ENCODE results near the gene WIPF1.
A peak's percentile ranks its signal among the peaks of the same experiment; 100 is the strongest.
"Not testable (repeated sequence)": the region's sequence is repeated elsewhere in the genome, so short reads cannot be mapped to it uniquely, and the experiment has no call there.

The WIPF1 gene

DNA sequence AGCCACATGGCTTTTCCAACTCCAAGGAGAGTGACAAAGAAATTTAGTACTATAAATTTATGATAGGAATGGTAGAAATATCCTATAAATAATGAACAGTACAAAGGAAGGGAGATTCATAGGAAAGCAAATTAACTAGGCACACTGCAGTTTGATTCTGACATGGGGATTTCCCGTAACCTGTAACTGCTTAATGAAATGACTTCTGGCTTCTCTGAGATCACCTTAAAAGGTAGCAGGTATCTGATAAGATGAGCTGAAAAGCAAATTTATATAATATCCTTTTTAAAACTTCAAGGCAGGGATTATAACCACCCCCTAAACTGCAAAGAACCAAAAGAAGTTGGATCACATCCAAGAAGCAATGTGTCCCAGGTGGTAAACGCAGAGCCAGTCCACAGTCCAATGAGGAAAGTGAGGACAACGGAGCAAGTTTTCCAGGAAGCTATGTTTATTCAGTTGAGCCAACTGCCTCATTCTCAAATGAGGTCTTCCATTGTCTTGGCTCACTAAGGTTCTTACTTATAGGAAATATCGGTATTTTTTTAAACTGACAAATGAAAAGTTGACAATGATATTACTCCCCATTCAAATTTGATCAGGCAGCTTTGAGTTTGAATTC, 43.0 kb downstream of the WIPF1 start:
- no peak overlapping the region for H3K4me3 ChIP-seq (ENCODE audit: low read depth, low read length)
- no peak for DNase-seq (ENCODE audit: low read depth)
- TF ChIP-seq, protein P1, sequence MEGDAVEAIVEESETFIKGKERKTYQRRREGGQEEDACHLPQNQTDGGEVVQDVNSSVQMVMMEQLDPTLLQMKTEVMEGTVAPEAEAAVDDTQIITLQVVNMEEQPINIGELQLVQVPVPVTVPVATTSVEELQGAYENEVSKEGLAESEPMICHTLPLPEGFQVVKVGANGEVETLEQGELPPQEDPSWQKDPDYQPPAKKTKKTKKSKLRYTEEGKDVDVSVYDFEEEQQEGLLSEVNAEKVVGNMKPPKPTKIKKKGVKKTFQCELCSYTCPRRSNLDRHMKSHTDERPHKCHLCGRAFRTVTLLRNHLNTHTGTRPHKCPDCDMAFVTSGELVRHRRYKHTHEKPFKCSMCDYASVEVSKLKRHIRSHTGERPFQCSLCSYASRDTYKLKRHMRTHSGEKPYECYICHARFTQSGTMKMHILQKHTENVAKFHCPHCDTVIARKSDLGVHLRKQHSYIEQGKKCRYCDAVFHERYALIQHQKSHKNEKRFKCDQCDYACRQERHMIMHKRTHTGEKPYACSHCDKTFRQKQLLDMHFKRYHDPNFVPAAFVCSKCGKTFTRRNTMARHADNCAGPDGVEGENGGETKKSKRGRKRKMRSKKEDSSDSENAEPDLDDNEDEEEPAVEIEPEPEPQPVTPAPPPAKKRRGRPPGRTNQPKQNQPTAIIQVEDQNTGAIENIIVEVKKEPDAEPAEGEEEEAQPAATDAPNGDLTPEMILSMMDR (conservative IDR thresholded peaks at IDR 0.05; ENCODE audit: low read depth, low read length) = no peak

DNA sequence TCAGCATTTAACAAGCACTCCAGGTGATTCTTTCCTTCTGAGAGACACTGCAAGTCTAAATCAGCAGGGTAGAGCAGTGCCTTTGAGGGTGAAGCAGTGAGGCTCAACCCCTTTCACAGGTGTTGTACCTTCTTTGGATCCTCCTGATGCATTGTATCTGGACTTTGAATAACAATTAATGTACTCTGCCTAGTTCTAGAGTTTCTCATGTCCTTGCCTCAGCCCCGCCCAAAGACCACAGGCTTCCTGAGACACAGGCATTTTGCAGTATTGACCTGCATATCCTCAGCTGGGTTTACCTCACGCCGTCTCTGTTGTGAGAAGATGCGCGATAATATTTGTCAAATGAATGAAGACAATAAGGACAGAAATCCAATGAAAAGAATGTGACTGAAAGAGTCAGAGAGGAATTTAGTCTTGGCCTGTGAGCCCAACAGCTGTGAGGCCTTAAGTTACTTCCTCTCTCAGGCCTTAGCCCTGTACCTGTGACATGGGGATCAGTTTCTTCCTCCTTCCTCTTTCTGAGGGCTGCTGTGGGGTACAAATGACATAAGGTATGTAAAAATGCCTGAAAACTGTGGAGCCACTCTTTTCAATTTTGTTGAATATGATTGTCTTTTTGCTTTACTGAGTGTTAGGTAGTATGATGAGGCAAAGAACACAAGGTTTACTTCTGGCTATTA, 43.7 kb downstream of the WIPF1 start:
- TF ChIP-seq, protein P1 (conservative IDR thresholded peaks at IDR 0.05; ENCODE audit: low read depth, low read length) = no peak
- no peak for DNase-seq (ENCODE audit: low read depth)

DNA sequence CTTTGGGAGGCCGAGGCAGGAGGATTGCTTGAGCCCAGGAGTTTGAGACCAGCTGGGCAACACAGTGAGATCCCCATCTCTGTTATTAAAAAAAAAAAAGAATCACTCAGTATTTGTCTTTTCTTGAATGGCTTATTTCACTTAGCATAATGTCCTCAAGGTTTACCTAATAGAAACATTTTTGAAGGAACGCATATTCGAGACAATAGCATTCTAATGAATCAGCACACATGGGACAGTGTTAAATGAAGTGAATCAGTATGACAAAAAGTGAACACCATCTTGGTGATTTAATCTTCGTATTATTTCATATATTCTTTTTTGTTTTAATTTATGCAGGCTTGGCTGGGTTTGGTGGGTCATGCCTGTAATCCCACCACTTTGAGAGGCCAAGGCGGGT, 44.7 kb downstream of the WIPF1 start:
- DNase-seq (ENCODE audit: low read depth) = no peak
- H3K4me3 ChIP-seq (ENCODE audit: low read depth, low read length) = no peak overlapping the region
- TF ChIP-seq, protein P1 (conservative IDR thresholded peaks at IDR 0.05; ENCODE audit: low read depth, low read length) = no peak

More for the DNA sequence above, 43.7 kb downstream of the WIPF1 start:
- no peak overlapping the region for H3K4me3 ChIP-seq (ENCODE audit: low read depth, low read length)

DNA sequence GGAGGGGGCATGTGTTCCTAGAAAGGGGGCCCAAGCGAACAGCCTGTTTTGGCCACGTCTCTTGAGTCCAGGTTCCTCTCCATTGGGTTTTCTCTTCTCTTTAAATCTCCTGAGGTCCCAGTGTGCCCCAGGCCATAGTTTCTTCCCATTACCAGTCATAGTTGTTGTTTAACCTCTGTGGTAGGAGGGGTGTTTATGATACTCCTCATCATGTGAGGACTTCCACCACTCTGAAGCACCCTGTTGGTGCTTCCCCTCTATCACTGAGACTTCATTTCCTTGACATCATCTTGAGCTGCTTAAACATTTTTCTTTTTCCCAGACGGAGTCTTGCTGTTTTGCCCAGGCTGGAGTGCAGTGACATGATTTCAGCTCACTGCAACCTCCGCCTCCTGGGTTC, 45.9 kb downstream of the WIPF1 start:
- TF ChIP-seq, protein P1 (conservative IDR thresholded peaks at IDR 0.05; ENCODE audit: low read depth, low read length) = no peak
- DNase-seq (ENCODE audit: low read depth) = no peak
- no peak overlapping the region for H3K4me3 ChIP-seq (ENCODE audit: low read depth, low read length)

DNA sequence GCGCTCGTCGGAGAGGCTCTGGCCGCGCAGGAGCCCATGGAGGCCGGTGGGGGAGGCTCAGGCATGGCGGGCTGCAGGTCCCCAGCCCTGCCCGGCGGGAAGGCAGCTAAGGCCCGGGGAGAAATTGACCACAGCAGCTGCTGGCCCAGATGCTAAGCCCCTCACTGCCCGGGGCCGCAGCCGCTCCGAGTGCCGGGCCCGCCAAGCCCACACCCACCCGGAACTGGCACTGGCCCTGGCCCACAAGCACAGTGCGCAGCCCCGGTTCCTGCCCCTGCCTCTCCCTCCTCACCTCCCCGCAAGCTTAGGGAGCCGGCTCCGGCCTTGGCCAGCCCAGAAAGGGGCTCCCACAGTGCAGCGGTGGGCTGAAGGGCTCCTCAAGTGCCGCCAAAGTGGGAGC, 49.0 kb downstream of the WIPF1 start:
- DNase-seq (ENCODE audit: low read depth); H3K4me3 ChIP-seq (ENCODE audit: low read depth, low read length): not testable (repeated sequence)

DNA sequence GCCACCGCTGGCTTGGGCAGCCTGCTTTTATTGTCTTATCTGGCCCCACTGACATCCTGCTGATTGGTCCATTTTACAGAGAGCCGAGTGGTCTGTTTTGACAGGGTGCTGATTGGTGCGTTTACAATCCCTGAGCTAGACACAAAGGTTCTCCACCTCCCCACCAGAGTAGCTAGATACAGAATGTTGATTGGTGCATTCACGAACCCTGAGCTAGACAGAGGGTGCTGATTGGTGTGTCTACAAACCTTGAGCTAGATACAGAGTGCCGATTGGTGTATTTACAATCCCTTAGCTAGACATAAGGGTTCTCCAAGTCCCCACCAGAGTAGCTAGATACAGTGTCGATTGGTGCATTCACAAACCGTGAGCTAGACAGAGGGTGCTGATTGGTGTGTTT, 49.6 kb downstream of the WIPF1 start:
- not testable (repeated sequence) for H3K4me3 ChIP-seq (ENCODE audit: low read depth, low read length); DNase-seq (ENCODE audit: low read depth)

DNA sequence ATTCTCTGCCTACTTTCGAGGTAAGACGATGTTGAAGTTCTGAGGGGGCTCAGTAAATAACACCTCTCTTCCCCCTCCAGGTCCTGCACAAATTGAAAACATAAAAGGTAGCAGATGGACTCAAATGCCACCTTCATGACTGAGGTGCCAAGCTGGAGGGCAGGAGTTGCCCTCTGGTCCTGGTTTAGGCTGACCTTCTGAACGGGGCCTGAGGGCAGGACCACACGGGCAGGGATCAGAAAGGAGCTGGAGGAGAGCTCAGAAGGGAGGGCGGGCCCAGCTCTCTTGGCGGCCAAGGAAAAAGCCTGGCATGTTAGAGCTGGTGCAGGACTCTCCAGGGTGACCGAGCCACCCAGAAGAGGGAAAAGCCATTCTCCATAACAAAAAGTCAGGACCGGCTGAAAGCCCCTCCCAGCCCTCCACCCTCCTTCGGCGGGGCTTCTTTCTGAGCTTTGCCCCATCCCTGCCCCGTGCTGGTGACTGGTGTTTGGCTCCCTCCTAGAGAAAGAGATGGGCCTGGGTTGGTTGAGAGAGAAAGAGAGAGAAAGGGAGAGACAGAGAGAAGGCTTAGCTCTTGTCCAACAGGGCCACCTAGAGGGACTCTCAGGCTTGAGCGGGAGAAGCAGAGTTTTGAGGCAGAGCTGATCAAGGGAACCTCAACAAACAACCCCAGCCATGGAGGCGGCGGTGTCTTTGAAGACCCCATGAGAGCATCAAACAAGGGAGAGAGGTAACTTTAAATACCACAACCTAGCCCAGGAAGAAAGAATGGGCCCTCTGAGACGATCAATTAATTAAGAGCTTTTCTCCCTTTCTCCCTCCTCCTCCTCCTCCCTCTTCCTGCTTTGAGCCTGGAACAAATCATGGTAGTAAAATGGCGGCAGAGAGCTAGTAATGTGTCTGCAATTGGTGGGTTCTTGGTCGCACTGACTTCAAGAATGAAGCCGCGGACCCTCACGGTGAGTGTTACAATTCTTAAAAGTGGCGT, 50.8 kb downstream of the WIPF1 start:
- DNase-seq (ENCODE audit: low read depth) = peak; percentile 75
- TF ChIP-seq, protein P1 (conservative IDR thresholded peaks at IDR 0.05; ENCODE audit: low read depth, low read length) = peak; percentile 84
- H3K4me3 ChIP-seq (ENCODE audit: low read depth, low read length) = no peak overlapping the region

All from choroid plexus epithelial cell (primary cell).